Measurements from ENCODE around the gene TERC. TPM values are rescaled to one million over a fixed set of nuclear protein-coding genes. Genes with fewer than 3 reads are reported as not detected.

The TERC gene
- total and polyA plus RNA-seq, 10 of the 15 experiments (the other 5 are each of a cell fraction or from before 2014, with no cell fraction given) = 0.43 to 125 (median 6.2) TPM; not detected in 4

GRCh38 chr3:169769287-169770181 lies 4.7 kb upstream of the TERC start, which contains the start of gene ACTRT3 (continued):
- TF ChIP-seq IRF5 (IDR thresholded peaks at IDR 0.05; ENCODE audit: borderline replicate concordance) (no peak), MAX (IDR thresholded peaks at IDR 0.05; ENCODE audit: low read depth, low read length) (no peak), MXI1 (IDR thresholded peaks at IDR 0.05; ENCODE audit: low read depth, low read length) (no peak), NKRF (conservative IDR thresholded peaks at IDR 0.05) (no peak), HCFC1 (IDR thresholded peaks at IDR 0.05; ENCODE audit: low read length) (no peak), POLR2AphosphoS2 (IDR thresholded peaks at IDR 0.05; ENCODE audit: low read depth, low read length) (no peak), ZBTB4 (CRISPR knock-in tag; IDR thresholded peaks at IDR 0.05) (no peak), SUZ12 (IDR thresholded peaks at IDR 0.05; ENCODE audit: unreplicated experiment) (no peak), STAT1 (conservative IDR thresholded peaks at IDR 0.05) (no peak), ZNF274 (IDR thresholded peaks at IDR 0.05; ENCODE audit: insufficient read depth, insufficient read length) (no peak), PAX8 (IDR thresholded peaks at IDR 0.05) (no peak), KLF5 (IDR thresholded peaks at IDR 0.05; ENCODE audit: partially characterized antibody) (no peak), HDAC6 (IDR thresholded peaks at IDR 0.05; ENCODE audit: unreplicated experiment) (no peak), TAF1 (IDR thresholded peaks at IDR 0.05; ENCODE audit: borderline replicate concordance, low read depth, low read length) (peak; percentile 26; the same call in 1 of the 2 replicates), FOS (IDR thresholded peaks at IDR 0.05; ENCODE audit: borderline replicate concordance, extremely low read depth, insufficient read length) (no peak), SP1 (IDR thresholded peaks at IDR 0.05; ENCODE audit: low read depth, low read length) (no peak), TARDBP (IDR thresholded peaks at IDR 0.05; ENCODE audit: borderline replicate concordance) (no peak), E2F4 (IDR thresholded peaks at IDR 0.05; ENCODE audit: low read depth, low read length) (no peak), MTA2 (IDR thresholded peaks at IDR 0.05; ENCODE audit: low read depth) (no peak), RFX5 (IDR thresholded peaks at IDR 0.05; ENCODE audit: low read depth, low read length) (no peak), IRF4 (IDR thresholded peaks at IDR 0.05; ENCODE audit: low read depth, low read length) (no peak), TCF3 (IDR thresholded peaks at IDR 0.05; ENCODE audit: borderline replicate concordance, insufficient read depth, low read depth, low read length) (no peak), BACH1 (IDR thresholded peaks at IDR 0.05; ENCODE audit: borderline replicate concordance) (0 out of 2 replicates have a peak, but pooled peaks have one; percentile 28)

All from GM12878 (cell line).